IPS-18c (cell line): ENCODE data around the gene IFNG-AS1.

ENCODE experiments used
- H3K4me3 ChIP-seq: 2 replicates; pipeline ENCODE4 v1.7.0; 2013; ENCODE audit warnings: low read depth, mild to moderate bottlenecking, low read length, moderate library complexity; ENCODE audit not compliant: insufficient read depth
- H3K9me3 ChIP-seq: one replicate; pipeline ENCODE4 v1.6.1; 2013; ENCODE audit warnings: mild to moderate bottlenecking, low read length, moderate library complexity; ENCODE audit not compliant: control insufficient read depth, insufficient read depth

The IFNG-AS1 gene

GRCh38 chr12:68065163-68065562 lies 75.9 kb downstream of the IFNG-AS1 start:
- Histone ChIP-seq H3K9me3 (peaks cover 3% of the 10 kb centered on the region), H3K4me3 (no peak overlapping the region)

- peaks cover 3% of the 10 kb centered on the region for H3K9me3 ChIP-seq
- no peak overlapping the region for H3K4me3 ChIP-seq
Observed at GRCh38 chr12:68065687-68066086, 76.4 kb downstream of the IFNG-AS1 start.

- peaks cover 3% of the 10 kb centered on the region for H3K9me3 ChIP-seq
- H3K4me3 ChIP-seq, result no peak overlapping the region
Observed at GRCh38 chr12:68067762-68068376, 78.6 kb downstream of the IFNG-AS1 start.

- H3K9me3 ChIP-seq, result no peaks in the 10 kb centered on the region
Observed at GRCh38 chr12:68069275-68069674, 80.0 kb downstream of the IFNG-AS1 start.

More at GRCh38 chr12:68069275-68069674, 80.0 kb downstream of the IFNG-AS1 start:
- H3K4me3 ChIP-seq, result no peak overlapping the region
